NCI-H82 treated with DMSO at 0.1 percent for 48 hours (cell line): ENCODE data around the gene TMEM207.
A peak's percentile ranks its signal among the peaks of the same experiment; 100 is the strongest.

Source experiments
- DNase-seq: peaks from one replicate; lab custom pipeline; 2025; ENCODE audit not compliant: unreplicated experiment; lab: John Stamatoyannopoulos, UW

TMEM207 gene

DNA sequence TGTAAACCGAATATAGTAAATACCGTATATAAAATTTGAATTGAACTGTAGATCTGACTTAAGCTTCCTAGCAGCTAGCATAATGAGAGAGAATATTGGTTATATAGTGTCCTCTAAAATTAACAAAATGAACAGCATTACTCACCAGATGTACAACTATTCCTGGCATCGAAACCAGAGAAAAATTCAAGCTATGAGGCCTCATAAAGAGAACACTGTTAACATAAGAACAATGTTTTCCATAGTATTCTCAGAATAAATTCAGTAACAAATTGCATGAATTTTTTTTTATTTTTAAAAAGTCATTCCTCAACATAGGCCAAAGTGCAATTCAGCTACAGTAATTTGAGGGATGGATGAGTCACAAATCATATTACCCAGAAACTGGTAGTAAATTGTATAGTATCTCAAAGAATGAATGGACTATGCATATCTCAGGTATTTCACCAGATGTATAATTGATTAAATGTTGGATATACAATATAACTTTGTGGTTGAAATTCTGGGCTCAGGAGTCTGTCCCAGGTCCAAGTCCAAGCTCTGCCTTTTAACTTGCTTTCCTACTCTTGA lies 5.0 kb downstream of the TMEM207 start:
- DNase-seq, result no peak

DNA sequence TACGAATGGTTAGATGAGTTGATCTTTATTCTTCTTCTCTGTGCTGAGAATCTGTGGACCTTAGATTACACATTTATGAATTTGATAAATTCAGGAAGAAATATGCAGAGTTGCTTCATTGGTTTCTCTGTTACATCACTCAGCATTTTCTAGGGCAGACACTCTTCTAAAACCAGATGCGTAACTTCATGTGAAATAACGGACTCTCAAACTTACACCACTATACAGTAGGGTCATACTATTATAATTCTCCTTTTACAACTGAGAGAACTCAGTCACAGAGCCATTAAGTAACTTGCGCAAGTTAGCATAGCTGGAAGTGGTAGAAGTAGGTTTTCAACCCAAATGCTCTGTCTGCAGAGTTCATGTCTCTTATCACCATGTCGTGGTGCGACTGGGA lies 5.7 kb downstream of the TMEM207 start:
- DNase-seq, result no peak

- DNase-seq, result no peak
Observed at GRCh38 chr3:190443257-190443656, 6.4 kb downstream of the TMEM207 start.

DNA sequence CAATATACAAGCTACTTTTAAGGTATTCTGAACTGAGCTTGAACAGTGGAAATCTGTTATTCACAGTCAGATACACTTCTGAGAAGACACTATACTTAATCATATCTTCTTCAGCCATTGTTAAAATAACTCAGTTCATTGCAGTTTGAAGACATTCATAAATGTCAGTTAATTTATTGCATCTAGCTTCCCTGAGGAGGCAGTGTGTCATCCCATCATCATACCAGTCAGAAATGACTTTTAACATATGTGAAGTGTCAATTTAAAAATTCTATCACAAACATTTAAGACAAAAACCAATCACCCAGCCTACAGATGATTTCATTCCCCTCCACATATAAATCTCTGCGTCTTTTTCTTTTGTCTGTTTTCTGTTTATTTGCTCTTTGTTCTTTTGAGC lies 7.5 kb downstream of the TMEM207 start:
- no peak for DNase-seq

DNA sequence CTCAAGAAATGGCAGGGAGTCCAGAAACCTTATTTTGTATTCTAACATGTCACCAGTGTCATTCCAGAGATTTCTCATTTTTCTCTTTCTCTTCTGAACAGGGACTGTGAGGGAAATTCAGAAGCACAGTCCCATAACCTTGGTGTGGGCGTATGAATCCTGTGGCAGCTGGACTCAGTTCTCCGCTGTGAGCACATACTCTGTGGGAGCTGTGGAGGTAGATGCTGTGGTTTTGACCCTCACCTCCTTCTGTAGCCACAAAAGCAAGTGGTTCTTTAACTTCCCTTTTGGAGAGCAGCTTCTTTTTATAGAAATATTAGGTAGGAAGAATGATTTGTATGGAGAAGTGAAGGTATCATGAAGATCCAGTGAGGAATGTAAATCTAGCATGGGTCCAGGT lies 13.4 kb downstream of the TMEM207 start:
- DNase-seq, result no peak

DNA sequence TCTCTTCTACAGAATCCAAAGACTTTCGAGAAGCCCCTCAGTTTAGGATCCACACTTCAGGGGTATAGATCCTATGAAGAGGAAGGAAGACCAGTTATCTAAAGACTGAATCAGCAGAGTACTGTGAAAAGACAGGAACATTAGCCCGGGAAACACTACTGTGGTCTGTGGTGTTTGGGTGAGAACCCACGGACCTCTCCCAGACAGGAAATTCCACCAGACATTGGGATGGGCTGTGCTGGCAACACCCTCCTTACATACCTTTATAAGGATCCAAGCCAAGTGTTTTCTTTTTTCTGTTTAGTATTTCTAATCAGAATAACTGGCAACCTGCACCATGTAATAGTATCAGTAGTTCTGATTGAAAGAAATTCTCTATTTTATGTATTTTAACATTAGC lies 14.1 kb downstream of the TMEM207 start:
- no peak for DNase-seq

DNA sequence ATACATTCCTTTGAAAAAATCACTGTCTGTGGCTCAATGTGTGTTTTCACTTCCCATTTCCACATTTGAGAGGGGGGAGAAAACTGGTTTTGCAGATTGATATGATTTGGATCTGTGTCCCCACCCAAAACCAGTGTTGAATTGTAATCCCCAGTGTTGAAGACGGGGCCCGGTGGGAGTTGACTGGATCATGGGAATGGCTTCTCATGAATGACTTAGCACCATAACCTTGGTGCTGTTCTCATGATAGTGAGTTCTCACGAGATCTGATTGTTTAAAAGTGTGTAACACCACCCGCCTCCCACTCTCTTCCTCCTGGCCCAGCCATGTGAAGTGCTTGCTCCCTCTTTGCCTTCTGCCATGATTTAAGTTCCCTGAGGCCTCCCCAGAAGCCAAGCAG lies 16.1 kb downstream of the TMEM207 start:
- DNase-seq, result no peak

DNA sequence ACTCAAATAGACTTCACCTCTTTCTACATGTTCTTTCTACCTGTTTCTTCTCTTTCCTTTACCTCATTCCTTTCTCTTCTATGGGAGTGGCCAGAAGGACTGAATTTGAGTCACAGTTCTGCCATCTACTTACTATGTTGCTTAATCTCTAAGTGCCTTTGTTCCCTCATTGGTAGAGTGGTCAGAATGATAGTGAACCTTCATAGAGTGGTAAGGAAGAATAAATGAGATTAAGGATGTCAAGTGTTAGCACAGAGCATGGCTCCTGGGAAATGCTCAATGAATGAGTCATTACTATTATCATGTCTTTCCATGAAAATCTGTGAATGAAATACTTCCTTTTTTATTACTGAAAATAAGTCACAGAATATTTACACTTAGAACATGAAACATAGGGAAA lies 17.5 kb downstream of the TMEM207 start:
- no peak for DNase-seq

DNA sequence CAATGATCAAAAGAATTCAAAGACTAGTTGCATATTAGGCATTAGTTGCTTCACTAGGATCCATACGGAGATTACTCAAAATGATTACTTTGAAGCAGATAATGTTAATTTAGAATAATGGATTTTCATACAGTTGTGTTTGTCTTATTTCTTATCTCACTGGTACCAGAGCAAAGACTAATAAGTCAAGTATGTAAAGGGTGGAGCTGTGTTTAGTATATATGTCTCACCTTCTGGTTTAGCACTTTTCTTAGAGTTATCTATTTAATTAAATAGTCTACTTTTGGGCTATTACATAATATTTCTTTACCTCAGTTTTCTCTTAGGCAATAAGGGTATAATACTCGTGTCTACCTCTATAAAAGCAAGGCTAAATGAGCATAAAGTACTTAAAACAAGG lies 18.8 kb downstream of the TMEM207 start:
- no peak for DNase-seq

- DNase-seq, result no peak
Observed at GRCh38 chr3:190429681-190430080, 20.0 kb downstream of the TMEM207 start.

DNA sequence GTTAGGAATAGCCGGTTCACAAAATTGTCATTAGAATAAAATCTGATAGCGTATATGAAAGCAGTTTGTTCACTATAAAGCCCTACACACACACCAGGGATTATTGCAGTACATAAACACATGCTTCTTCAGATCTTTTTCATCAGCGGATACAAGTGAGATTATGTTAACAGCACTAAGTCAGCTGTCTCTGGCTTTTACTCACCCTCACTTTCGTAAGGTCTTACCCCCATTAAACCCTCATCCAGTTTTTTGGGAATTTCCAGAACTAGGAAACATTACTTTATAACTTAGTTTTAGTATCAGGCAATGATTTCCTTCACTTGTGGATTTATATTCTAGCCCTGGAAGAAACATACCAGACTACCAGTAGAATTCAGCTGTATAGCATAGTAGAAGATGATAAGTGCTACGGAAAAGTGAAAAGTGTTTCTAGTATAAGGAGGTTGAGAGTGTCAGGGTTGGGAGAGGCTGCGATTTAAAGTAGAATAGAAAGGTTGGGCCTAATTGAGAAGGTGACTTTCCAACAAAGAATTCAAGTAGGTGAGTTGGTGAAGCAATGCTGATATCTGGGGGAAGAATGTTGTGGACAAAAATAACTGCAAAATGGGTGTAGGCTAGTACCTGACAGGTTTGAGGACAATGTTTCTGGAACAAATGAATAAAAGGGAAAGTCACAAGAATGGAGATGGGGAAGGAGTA lies 22.7 kb downstream of the TMEM207 start:
- no peak for DNase-seq

DNA sequence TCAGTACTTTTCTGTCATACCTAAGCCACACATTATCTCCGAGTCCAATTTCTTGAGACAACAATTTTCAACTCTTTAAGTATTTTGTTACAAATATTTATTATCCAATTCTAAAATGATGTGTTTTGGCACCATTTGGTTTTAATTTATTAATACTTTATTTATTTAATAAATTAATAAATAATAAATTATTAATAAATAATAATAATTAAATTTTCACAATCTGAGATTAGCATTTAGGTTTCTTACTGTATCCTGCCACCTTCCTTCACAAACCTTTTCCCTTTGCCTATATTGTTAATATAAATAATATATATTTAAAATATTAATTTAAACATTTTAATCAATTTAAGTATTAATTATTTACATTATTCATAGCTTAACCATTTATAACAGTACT lies 23.9 kb downstream of the TMEM207 start:
- no peak for DNase-seq

DNA sequence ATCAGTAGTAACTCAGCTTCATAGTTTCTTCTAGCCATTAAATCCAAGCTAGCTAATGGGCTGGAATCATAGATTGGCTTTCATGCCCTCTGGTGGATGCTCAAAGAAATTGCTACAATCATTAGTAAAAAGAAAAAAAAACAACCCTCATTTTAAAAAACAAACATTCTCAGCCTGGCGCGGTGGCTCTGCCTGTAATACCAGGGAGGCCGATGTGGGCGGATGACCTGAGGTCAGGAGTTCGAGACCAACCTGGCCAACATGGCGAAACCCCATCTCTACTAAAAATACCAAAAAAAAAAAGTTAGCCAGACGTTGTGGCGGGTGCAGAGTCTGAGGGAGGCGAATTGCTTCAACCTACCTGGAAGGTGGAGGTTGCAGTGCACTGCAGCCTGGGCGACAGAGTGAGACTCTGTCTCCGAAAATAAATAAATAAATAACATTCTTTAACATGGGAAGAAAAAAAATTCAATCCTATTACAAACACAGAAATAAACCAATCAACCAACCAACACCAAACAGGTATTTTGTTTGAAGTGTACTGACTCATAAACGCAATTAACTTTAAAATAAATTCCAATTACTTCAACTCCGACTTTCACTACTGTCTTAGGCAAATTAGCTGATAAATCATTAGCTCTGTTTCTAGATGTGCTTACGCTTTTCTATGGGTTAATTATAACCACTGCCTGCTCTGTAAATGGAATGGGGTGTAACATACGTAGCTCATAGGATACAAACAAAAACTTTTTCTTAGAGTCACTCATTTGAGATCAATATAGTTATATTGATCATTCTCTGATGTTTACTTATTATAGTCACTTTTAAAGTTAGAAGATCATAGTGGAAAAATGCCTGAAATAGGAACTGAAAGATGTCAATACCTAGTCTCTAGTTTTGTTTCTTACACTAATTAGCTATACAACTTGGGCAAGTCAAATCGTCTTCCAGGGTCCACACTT lies 24.9 kb downstream of the TMEM207 start:
- peak; percentile 52 for DNase-seq

GRCh38 chr3:190424108-190424477 lies 25.6 kb downstream of the TMEM207 start:
- no peak for DNase-seq

- no peak for DNase-seq
Observed at GRCh38 chr3:190414297-190414696, 35.4 kb downstream of the TMEM207 start.

DNA sequence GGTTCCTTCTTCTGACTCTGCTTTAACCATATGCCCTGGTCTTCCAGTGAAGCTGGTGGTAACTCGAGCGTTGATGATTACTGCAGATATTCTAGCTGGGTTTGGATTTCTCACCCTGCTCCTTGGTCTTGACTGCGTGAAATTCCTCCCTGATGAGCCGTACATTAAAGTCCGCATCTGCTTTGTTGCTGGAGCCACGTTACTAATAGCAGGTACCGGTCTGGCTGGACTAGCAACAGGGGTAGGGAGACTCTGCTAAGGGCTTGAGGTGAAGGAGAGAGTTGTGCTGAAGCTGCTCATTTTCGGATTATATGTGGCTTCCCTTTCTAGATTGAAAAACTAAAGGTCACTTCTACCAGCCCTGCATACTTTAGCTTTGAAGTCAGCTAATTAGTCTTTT lies 45.0 kb downstream of the TMEM207 start:
- DNase-seq, result no peak

DNA sequence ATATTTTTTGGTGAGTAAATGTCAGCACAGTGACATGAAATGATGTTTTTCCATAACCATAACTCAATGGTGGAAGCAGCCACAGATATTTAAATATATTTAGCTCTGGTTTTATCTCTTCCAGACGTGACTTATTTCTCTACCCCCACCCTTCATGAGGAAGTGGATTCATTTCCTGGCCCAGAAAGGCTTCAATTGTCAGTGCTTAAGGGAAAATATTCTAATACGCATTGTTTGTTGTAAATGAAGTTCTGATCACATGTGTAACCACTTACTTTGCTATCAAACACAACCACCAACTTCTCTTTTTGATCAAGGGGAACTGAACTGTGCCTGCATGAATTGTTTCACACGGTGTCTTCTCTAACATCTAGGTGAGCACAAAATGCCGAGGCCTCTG lies 47.7 kb downstream of the TMEM207 start:
- no peak for DNase-seq

GRCh38 chr3:190399677-190400076 lies 50.0 kb downstream of the TMEM207 start:
- no peak for DNase-seq

GRCh38 chr3:190397889-190398288 lies 51.8 kb downstream of the TMEM207 start:
- DNase-seq, result no peak

- no peak for DNase-seq
Observed at GRCh38 chr3:190396001-190396400, 53.7 kb downstream of the TMEM207 start.

- no peak for DNase-seq
Observed at GRCh38 chr3:190388703-190389102, 61.0 kb downstream of the TMEM207 start.

GRCh38 chr3:190387578-190388213 lies 62.0 kb downstream of the TMEM207 start, which contains the start of gene CLDN16:
CLDN16 (plus strand) TSS chr3:190388163; CDS start chr3:190388330, 167 bp downstream.
- DNase-seq, result no peak
